Measurements from ENCODE around the gene DPH3.

The DPH3 gene

DNA sequence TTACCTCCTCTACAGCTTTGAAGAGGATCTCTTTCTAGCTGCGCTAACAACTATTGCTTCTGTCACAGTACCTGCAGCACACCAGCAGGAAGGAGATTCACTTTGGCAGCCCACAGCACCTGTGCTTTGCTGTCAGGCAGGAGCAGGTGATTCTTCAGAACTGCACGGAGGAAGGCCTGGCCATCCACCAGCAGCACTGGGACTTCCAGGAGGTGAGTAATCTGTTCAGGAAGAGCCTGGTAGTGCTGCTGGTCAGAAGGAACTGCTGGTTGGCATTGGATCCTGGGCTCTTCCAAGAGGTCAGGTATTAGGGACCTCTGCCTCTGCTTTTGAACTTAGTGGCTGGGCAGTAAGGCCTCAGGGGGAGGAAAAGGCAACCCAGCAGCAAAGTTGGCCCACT lies 42.2 kb downstream of the DPH3 start:
- Histone ChIP-seq H3K27me3 (no peaks in the 10 kb centered on the region), H3K4me2 (no peak overlapping the region), H3K9me3 (replicated peaks in 1 of 11) (peaks cover 14 to 32% (median 29%) of the 10 kb centered on the region in 11 experiments; a peak in 19 of 22 replicates), H3K9ac (no peak overlapping the region), H3K4me3 (no peak overlapping the region), H3K4me1 (peaks cover 0 to 11% (median 6%) of the 10 kb centered on the region in 10 experiments; a peak in 8 of 20 replicates), H3K27ac (no peak overlapping the region), H4K20me1 (no peaks in the 10 kb centered on the region), H3K36me3 (no peaks in the 10 kb centered on the region)
- TF ChIP-seq Cebpa-rat (IDR thresholded peaks at IDR 0.05): no peak

DNA sequence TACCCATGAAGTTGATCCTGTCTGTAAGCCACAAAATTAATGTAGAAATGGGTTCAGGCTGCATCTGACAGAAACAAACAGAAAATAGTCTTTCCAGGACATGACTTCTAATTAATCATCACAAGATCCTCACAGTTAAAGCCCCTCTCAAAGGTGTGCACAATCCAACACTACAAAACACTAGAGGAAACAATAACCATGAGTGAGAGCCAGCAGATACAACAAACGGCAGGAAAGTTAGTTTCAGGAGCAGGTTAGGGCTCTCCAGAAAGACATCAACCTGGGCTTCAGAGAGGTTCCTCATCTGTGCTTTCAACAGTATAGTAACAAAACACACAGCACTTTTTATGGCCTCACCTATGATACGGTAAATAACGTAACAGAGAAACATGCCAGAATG lies 42.8 kb downstream of the DPH3 start:
- TF ChIP-seq Cebpa-rat (IDR thresholded peaks at IDR 0.05): no peak
- no peak overlapping the region for H3K9ac ChIP-seq
- H3K4me3 ChIP-seq: no peak overlapping the region
- peak overlapping the region in 5 of 11 experiments; percentile 8 to 58 (median 28); a peak in 7 of 22 replicates for H3K4me2 ChIP-seq
- H3K27me3 ChIP-seq: no peaks in the 10 kb centered on the region
- no peaks in the 10 kb centered on the region for H3K36me3 ChIP-seq
- H3K27ac ChIP-seq: no peak overlapping the region
- H3K9me3 ChIP-seq (replicated peaks in 1 of 11): peaks cover 14 to 32% (median 29%) of the 10 kb centered on the region in 11 experiments; a peak in 19 of 22 replicates
- H4K20me1 ChIP-seq: no peaks in the 10 kb centered on the region
- peaks cover 0 to 11% (median 6%) of the 10 kb centered on the region in 10 experiments; a peak in 8 of 20 replicates for H3K4me1 ChIP-seq

DNA sequence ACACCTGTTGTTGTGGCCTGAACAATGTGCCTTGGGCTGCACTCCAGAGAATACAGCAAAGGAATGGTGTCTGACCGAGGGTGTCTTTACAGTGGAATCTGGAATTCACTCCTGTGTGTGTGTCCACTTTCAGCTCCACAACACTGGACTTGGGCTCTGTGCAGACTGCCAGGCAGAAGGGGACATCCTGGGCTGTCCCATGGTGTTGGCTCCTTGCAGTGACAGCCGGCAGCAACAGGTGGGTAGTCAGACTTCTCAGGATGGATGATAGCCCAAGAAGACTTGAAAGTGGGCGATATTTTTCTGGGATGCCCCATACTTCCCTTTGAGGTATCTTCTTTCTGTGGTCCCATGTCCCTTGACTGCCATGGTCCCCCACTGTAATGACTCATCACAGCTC lies 45.0 kb downstream of the DPH3 start:
- H3K9ac ChIP-seq: no peak overlapping the region
- H3K36me3 ChIP-seq: no peaks in the 10 kb centered on the region
- H3K4me1 ChIP-seq: peaks cover 0 to 15% (median 4%) of the 10 kb centered on the region in 10 experiments; a peak in 8 of 20 replicates
- H3K27me3 ChIP-seq: no peaks in the 10 kb centered on the region
- no peak overlapping the region for H3K4me3 ChIP-seq
- no peak overlapping the region for H3K4me2 ChIP-seq
- no peaks in the 10 kb centered on the region for H4K20me1 ChIP-seq
- TF ChIP-seq Cebpa-rat (IDR thresholded peaks at IDR 0.05): no peak
- no peak overlapping the region for H3K27ac ChIP-seq
- peaks cover under 1 to 18% (median 12%) of the 10 kb centered on the region in 11 experiments; a peak in 15 of 22 replicates for H3K9me3 ChIP-seq (replicated peaks in 1 of 11)

GRCh38 chr3:16216373-16216935 lies 48.3 kb downstream of the DPH3 start:
- H3K9me3 ChIP-seq (replicated peaks in 1 of 11): 0 out of 22 replicates have a peak, but pooled peaks cover 0 to 2% (median 0%) of the 10 kb centered on the region in 11 experiments
- H3K4me3 ChIP-seq: no peak overlapping the region
- no peaks in the 10 kb centered on the region for H4K20me1 ChIP-seq
- TF ChIP-seq Cebpa-rat (IDR thresholded peaks at IDR 0.05): no peak
- H3K27me3 ChIP-seq: no peaks in the 10 kb centered on the region
- H3K27ac ChIP-seq: no peak overlapping the region
- no peaks in the 10 kb centered on the region for H3K36me3 ChIP-seq
- H3K9ac ChIP-seq: no peak overlapping the region
- peaks cover 0 to 9% (median 1%) of the 10 kb centered on the region in 10 experiments; a peak in 7 of 20 replicates for H3K4me1 ChIP-seq
- H3K4me2 ChIP-seq: no peak overlapping the region

GRCh38 chr3:16214366-16214765 lies 50.4 kb downstream of the DPH3 start:
- H3K27ac ChIP-seq: no peak overlapping the region
- no peaks in the 10 kb centered on the region for H4K20me1 ChIP-seq
- no peak for TF ChIP-seq Cebpa-rat (IDR thresholded peaks at IDR 0.05)
- no peak overlapping the region for H3K4me3 ChIP-seq
- no peak overlapping the region for H3K9ac ChIP-seq
- H3K27me3 ChIP-seq: no peaks in the 10 kb centered on the region
- H3K4me1 ChIP-seq: 0 out of 20 replicates have a peak, but pooled peaks cover 0 to 6% (median 0%) of the 10 kb centered on the region in 10 experiments
- no peaks in the 10 kb centered on the region for H3K9me3 ChIP-seq (replicated peaks in 1 of 11)
- no peaks in the 10 kb centered on the region for H3K36me3 ChIP-seq
- no peak overlapping the region for H3K4me2 ChIP-seq

DNA sequence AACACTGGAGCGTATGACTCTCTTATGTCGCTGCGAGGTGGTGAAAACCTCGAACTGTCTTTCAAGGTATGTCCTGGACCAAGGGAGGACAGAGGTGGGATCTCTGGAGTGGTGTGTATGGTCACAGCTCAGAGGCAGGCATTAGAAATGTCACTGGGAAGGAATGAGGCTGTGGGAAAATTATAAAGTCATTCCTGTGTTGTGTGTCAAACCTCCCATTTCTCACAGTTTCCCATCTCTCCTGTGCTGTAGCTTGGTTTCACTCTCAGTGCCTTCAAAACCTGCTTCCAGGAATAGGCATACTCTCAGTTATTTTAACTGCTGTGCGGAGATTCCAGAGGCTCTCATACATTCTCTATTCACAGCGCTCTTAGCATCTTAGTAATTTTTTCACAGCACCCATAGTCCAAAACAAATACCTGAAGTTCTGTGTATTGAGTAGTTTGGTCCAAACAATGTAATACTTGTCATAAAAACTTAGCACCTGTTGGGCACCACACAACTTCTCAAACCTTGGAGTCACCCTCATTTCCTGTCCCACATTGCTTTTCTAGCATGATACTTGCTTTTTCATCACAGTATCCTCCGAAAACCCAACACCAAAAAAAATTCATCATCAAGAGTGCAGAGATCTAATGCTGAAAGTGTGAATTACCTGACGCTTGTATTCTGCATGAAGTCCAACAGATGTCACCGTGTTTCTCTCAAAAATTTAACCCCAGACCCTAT lies 53.4 kb downstream of the DPH3 start:
- Histone ChIP-seq H3K27ac (no peak overlapping the region), H3K4me1 (0 out of 20 replicates have a peak, but pooled peaks cover 0 to 1% (median 0%) of the 10 kb centered on the region in 10 experiments), H3K4me2 (no peak overlapping the region), H3K27me3 (no peaks in the 10 kb centered on the region), H3K9me3 (replicated peaks in 1 of 11) (no peaks in the 10 kb centered on the region), H3K4me3 (no peak overlapping the region), H4K20me1 (no peaks in the 10 kb centered on the region), H3K36me3 (no peaks in the 10 kb centered on the region), H3K9ac (no peak overlapping the region)
- TF ChIP-seq Cebpa-rat (IDR thresholded peaks at IDR 0.05): no peak

All from BLaER1 treated with 17β-estradiol and CSF1 and Interleukin-3, amounts not matched to agents 10 nM and 100 nM (cell line).